H1 (cell line): ENCODE data around the gene RGL2. TPM values are rescaled to one million over a fixed set of nuclear protein-coding genes. Genes with fewer than 3 reads are reported as not detected.
A peak's percentile ranks its signal among the peaks of the same experiment; 100 is the strongest.

Experiments used
- BRCA1 ChIP-seq: IDR thresholded peaks from 2 replicates; pipeline ENCODE4 v1.6.1; 2012; ENCODE audit warnings: low read depth, low read length, improper control_type of control experiment
- CEBPB ChIP-seq: IDR thresholded peaks from 2 replicates; pipeline ENCODE4 v1.6.1; 2012; ENCODE audit warnings: low read depth, low read length
- CHD1 ChIP-seq: IDR thresholded peaks from 2 replicates; pipeline ENCODE4 v1.6.1; 2012; ENCODE audit warnings: low read depth, low read length, improper control_type of control experiment
- PHF8 ChIP-seq: fragments of 200-600 bp; sonication (generic); conservative IDR thresholded peaks from 2 replicates; pipeline ENCODE4 v1.7.1; 2012; ENCODE audit warnings: low read depth, mild to moderate bottlenecking, inconsistent platforms, low read length, moderate library complexity
- POU5F1 ChIP-seq: IDR thresholded peaks from 2 replicates; pipeline ENCODE4 v1.6.1; 2011; ENCODE audit warnings: low read depth, mild to moderate bottlenecking, low read length, moderate library complexity
- SP1 ChIP-seq: IDR thresholded peaks from 2 replicates; pipeline ENCODE4 v1.6.1; 2011; ENCODE audit warnings: low read depth, low read length
- ZNF274 ChIP-seq: IDR thresholded peaks from 2 replicates; pipeline ENCODE4 v1.7.0; 2012; ENCODE audit warnings: low read length, borderline replicate concordance; ENCODE audit errors: extremely low read depth
- polyA plus RNA-seq, 7 experiments: library from polyadenylated mRNA; depleted of rRNA in 3 of 7; stranded (reverse) in 5 of 7; unstranded in 2 of 7; fragments of >200 nt in 5 of 7; fragments of 200-250 nt in 2 of 7; gene quantifications; 1 replicate in 5 of 7; 2 replicates in 1 of 7; 4 replicates in 1 of 7; pipeline versions ENCODE4 v1.2.1 to v1.2.3, GENCODE V29; 2011 to 2013; ENCODE audit warnings: missing spikeins in 2 of 7, mixed read lengths in 2 of 7
- total RNA-seq: library from RNA; stranded (reverse); fragmentation: NEBNext Ultra II Directional; extraction: Animal tissue kit (Norgen Biotek cat#: 25700); gene quantifications from 2 replicates; pipeline ENCODE4 v1.2.1, GENCODE V29; 2021
- TF ChIP-seq, protein P1 (sequence below): IDR thresholded peaks from 2 replicates; pipeline ENCODE4 v1.6.1; 2012; ENCODE audit warnings: inconsistent platforms
- TF ChIP-seq, protein P2 (sequence below): fragments of 300-600 bp; sonication (generic); IDR thresholded peaks from 2 replicates; pipeline ENCODE4 v1.7.1; 2012; ENCODE audit warnings: low read length, moderate library complexity, mild to moderate bottlenecking, inconsistent platforms; ENCODE audit not compliant: insufficient replicate concordance
- TF ChIP-seq, protein P3 (sequence below): IDR thresholded peaks from 2 replicates; pipeline ENCODE4 v1.6.1; 2011; ENCODE audit warnings: low read length, improper control_type of control experiment

Gene RGL2
- total and polyA plus RNA-seq, 2 of the 8 experiments (the other 6 are each of a cell fraction or from before 2014, with no cell fraction given), result 58.1 to 80.3 TPM

DNA sequence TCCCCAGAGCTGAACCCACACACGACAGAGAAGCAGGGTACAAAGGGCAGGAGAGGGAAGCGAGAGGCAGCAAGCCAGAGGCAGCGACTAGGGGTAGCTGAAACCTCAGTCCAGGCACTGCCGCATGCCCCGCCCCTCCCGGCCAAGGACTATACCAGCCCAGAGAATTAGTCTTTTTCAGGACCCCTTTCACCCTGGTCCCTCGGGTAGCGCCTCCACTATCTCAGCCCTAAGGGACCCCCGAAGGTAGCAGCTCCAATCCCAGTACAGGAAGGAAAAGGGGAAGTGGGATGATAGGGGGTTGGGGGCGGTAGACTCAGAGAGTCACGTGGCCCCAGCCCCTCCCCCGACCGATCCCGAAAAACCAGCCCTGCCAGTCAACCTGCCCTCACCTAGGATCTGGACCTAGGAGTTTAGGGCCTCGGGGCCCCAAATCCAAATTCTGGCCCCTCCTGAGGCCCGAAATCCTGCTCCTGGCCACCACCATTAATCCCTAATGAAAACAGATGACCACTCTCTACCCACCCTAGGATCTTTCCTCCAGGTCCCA, 1.3 kb downstream of the RGL2 start (continued):
- TF ChIP-seq SP1 (peak; percentile 26; the same call in 1 of the 2 replicates), POU5F1 (no peak), ZNF274 (no peak), PHF8 (peak; percentile 42; the same call in 1 of the 2 replicates), CHD1 (no peak), CEBPB (no peak), BRCA1 (no peak)
- TF ChIP-seq, protein P1, sequence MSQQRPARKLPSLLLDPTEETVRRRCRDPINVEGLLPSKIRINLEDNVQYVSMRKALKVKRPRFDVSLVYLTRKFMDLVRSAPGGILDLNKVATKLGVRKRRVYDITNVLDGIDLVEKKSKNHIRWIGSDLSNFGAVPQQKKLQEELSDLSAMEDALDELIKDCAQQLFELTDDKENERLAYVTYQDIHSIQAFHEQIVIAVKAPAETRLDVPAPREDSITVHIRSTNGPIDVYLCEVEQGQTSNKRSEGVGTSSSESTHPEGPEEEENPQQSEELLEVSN, result no peak
- TF ChIP-seq, protein P2, sequence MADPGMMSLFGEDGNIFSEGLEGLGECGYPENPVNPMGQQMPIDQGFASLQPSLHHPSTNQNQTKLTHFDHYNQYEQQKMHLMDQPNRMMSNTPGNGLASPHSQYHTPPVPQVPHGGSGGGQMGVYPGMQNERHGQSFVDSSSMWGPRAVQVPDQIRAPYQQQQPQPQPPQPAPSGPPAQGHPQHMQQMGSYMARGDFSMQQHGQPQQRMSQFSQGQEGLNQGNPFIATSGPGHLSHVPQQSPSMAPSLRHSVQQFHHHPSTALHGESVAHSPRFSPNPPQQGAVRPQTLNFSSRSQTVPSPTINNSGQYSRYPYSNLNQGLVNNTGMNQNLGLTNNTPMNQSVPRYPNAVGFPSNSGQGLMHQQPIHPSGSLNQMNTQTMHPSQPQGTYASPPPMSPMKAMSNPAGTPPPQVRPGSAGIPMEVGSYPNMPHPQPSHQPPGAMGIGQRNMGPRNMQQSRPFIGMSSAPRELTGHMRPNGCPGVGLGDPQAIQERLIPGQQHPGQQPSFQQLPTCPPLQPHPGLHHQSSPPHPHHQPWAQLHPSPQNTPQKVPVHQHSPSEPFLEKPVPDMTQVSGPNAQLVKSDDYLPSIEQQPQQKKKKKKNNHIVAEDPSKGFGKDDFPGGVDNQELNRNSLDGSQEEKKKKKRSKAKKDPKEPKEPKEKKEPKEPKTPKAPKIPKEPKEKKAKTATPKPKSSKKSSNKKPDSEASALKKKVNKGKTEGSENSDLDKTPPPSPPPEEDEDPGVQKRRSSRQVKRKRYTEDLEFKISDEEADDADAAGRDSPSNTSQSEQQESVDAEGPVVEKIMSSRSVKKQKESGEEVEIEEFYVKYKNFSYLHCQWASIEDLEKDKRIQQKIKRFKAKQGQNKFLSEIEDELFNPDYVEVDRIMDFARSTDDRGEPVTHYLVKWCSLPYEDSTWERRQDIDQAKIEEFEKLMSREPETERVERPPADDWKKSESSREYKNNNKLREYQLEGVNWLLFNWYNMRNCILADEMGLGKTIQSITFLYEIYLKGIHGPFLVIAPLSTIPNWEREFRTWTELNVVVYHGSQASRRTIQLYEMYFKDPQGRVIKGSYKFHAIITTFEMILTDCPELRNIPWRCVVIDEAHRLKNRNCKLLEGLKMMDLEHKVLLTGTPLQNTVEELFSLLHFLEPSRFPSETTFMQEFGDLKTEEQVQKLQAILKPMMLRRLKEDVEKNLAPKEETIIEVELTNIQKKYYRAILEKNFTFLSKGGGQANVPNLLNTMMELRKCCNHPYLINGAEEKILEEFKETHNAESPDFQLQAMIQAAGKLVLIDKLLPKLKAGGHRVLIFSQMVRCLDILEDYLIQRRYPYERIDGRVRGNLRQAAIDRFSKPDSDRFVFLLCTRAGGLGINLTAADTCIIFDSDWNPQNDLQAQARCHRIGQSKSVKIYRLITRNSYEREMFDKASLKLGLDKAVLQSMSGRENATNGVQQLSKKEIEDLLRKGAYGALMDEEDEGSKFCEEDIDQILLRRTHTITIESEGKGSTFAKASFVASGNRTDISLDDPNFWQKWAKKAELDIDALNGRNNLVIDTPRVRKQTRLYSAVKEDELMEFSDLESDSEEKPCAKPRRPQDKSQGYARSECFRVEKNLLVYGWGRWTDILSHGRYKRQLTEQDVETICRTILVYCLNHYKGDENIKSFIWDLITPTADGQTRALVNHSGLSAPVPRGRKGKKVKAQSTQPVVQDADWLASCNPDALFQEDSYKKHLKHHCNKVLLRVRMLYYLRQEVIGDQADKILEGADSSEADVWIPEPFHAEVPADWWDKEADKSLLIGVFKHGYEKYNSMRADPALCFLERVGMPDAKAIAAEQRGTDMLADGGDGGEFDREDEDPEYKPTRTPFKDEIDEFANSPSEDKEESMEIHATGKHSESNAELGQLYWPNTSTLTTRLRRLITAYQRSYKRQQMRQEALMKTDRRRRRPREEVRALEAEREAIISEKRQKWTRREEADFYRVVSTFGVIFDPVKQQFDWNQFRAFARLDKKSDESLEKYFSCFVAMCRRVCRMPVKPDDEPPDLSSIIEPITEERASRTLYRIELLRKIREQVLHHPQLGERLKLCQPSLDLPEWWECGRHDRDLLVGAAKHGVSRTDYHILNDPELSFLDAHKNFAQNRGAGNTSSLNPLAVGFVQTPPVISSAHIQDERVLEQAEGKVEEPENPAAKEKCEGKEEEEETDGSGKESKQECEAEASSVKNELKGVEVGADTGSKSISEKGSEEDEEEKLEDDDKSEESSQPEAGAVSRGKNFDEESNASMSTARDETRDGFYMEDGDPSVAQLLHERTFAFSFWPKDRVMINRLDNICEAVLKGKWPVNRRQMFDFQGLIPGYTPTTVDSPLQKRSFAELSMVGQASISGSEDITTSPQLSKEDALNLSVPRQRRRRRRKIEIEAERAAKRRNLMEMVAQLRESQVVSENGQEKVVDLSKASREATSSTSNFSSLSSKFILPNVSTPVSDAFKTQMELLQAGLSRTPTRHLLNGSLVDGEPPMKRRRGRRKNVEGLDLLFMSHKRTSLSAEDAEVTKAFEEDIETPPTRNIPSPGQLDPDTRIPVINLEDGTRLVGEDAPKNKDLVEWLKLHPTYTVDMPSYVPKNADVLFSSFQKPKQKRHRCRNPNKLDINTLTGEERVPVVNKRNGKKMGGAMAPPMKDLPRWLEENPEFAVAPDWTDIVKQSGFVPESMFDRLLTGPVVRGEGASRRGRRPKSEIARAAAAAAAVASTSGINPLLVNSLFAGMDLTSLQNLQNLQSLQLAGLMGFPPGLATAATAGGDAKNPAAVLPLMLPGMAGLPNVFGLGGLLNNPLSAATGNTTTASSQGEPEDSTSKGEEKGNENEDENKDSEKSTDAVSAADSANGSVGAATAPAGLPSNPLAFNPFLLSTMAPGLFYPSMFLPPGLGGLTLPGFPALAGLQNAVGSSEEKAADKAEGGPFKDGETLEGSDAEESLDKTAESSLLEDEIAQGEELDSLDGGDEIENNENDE, result no peak
- TF ChIP-seq, protein P3, sequence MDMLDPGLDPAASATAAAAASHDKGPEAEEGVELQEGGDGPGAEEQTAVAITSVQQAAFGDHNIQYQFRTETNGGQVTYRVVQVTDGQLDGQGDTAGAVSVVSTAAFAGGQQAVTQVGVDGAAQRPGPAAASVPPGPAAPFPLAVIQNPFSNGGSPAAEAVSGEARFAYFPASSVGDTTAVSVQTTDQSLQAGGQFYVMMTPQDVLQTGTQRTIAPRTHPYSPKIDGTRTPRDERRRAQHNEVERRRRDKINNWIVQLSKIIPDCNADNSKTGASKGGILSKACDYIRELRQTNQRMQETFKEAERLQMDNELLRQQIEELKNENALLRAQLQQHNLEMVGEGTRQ, result peak; percentile 90
